ENCODE measurements around the gene CMSS1.

CMSS1 gene

GRCh38 chr3:100214574-100214964 is 396.9 kb downstream of the CMSS1 start:
- no peak overlapping the region for H3K4me3 ChIP-seq (ENCODE audit: low read depth, low read length)
- POLR2A ChIA-PET = no interaction called here
- H3K27ac ChIP-seq (ENCODE audit: extremely low read depth, low read depth, low read length) = no peak overlapping the region
- CTCF ChIA-PET = interaction anchor here (0.6 kb wide), 1 partner anchor 558 kb away, joined by 4 read pairs; no protein-coding TSS in a partner anchor
- no peaks in the 10 kb centered on the region; the same call in 1 of the 2 replicates for H3K4me1 ChIP-seq (ENCODE audit: control insufficient read depth, insufficient read depth, low read length)
- no peaks in the 10 kb centered on the region for H3K36me3 ChIP-seq (ENCODE audit: control insufficient read depth in 2 of 2, insufficient read depth in 1 of 2, low read length in 2 of 2)
- no peak for TF ChIP-seq ZBTB11 (tag by site-specific recombination; conservative IDR thresholded peaks at IDR 0.05; ENCODE audit: low read depth)
- TF ChIP-seq ZNF473 (tag by site-specific recombination; IDR thresholded peaks at IDR 0.05) = no peak
- no peak for TF ChIP-seq ZNF624 (tag by site-specific recombination; IDR thresholded peaks at IDR 0.05)
- TF ChIP-seq BCL11B (tag by site-specific recombination; IDR thresholded peaks at IDR 0.05; ENCODE audit: low read depth) = no peak
- no peak for TF ChIP-seq SALL2 (tag by site-specific recombination; IDR thresholded peaks at IDR 0.05; ENCODE audit: borderline replicate concordance)
- no peak for TF ChIP-seq ZNF223 (tag by site-specific recombination; IDR thresholded peaks at IDR 0.05)
- TF ChIP-seq ZNF596 (tag by site-specific recombination; IDR thresholded peaks at IDR 0.05) = no peak
- TF ChIP-seq TRIM28 (IDR thresholded peaks at IDR 0.05; ENCODE audit: borderline replicate concordance, low read length) = no peak
- no peak for TF ChIP-seq ZNF548 (tag by site-specific recombination; IDR thresholded peaks at IDR 0.05)
- TF ChIP-seq ZNF792 (tag by site-specific recombination; IDR thresholded peaks at IDR 0.05) = no peak
- no peak for TF ChIP-seq FEZF1 (tag by site-specific recombination; IDR thresholded peaks at IDR 0.05)
- no peak for TF ChIP-seq ZNF776 (tag by site-specific recombination; IDR thresholded peaks at IDR 0.05; ENCODE audit: borderline replicate concordance)
- no peak for TF ChIP-seq ZNF645 (tag by site-specific recombination; IDR thresholded peaks at IDR 0.05)
- TF ChIP-seq GLI4 (tag by site-specific recombination; IDR thresholded peaks at IDR 0.05) = no peak
- TF ChIP-seq ZNF366 (tag by site-specific recombination; conservative IDR thresholded peaks at IDR 0.05) = no peak
- TF ChIP-seq ZNF114 (tag by site-specific recombination; IDR thresholded peaks at IDR 0.05) = no peak
- H3K9me3 ChIP-seq (ENCODE audit: control insufficient read depth, insufficient read depth, low read depth, low read length) = no peaks in the 10 kb centered on the region

GRCh38 chr3:100216713-100217112 is 399.1 kb downstream of the CMSS1 start:
- Histone ChIP-seq H3K36me3 (ENCODE audit: control insufficient read depth in 2 of 2, insufficient read depth in 1 of 2, low read length in 2 of 2) (no peaks in the 10 kb centered on the region), H3K4me3 (ENCODE audit: low read depth, low read length) (no peak overlapping the region), H3K9me3 (ENCODE audit: control insufficient read depth, insufficient read depth, low read depth, low read length) (no peaks in the 10 kb centered on the region), H3K27ac (ENCODE audit: extremely low read depth, low read depth, low read length) (no peak overlapping the region), H3K4me1 (ENCODE audit: control insufficient read depth, insufficient read depth, low read length) (no peaks in the 10 kb centered on the region)
- ChIA-PET CTCF (interaction anchor here (0.7 kb wide), 1 partner anchor 257 kb away, joined by 3 read pairs; no protein-coding TSS in a partner anchor), POLR2A (no interaction called here)
- no peak for TF ChIP-seq ZNF391 (tag by site-specific recombination; IDR thresholded peaks at IDR 0.05; ENCODE audit: borderline replicate concordance, low read depth)
- no peak for TF ChIP-seq ZNF416 (tag by site-specific recombination; IDR thresholded peaks at IDR 0.05)
- no peak for TF ChIP-seq ZSCAN18 (tag by site-specific recombination; IDR thresholded peaks at IDR 0.05)
